Endothelial cell of hepatic sinusoid (primary cell): ENCODE measurements around the gene AMBP.

Experiments used
- in situ Hi-C: cut with HindIII; loops from 2 replicates; pipeline ENCODE4 v1.10.0; 2017; ENCODE audit warnings: low sequenced_read_pairs

AMBP gene

DNA sequence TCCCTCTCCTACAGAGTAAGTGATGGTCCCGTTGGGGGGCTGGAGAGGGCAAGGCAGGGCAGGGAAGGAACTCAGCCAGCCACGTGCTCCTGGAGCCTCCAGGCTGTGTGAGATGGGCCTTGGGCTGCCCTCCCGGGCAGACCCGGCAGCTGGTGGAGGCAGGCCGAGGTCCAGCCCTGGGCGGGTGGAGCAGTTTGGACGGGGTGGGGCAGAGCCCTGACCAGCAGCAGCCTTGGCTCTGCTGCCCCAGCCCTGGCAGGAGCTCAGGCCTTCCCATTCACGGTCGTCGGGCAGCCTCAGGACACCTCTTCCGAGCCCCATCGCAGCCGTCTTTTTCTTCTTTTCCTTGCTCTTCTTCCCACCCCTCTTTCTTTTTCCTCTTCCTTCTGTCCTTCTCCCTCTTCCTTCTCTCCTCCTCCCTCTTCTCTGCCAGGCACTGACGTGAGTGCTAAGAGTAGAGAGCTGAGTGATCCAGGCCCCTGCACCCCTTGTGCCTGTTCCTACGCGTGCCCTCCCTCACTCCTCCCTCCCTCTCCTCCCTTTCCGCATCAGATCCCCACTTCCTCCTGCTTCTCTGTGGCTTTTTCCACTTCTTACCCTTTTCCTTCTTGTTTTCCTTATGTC lies 42.8 kb downstream of the AMBP start:
- in situ Hi-C loops = no loop called here

DNA sequence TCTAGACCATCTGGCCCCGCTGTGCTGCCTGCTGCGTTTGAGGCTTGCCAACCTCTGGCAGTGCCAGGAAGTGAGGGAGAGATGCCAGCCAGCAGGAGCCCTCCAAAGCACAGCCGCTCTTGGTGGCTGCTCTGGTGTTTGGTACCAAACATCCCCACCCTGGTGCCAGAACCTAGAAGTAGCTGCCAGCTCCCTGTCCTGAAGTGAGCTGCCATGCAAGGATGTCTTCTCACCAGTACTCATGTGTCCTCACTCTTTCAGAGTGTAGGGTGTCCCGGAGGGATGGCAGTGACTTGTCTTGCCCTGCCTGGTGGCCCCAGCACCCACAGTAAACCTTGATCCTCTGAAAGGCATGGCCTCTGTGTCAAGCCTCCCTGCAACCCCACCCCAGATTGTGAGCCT lies 43.4 kb downstream of the AMBP start:
- in situ Hi-C loops = no loop called here

DNA sequence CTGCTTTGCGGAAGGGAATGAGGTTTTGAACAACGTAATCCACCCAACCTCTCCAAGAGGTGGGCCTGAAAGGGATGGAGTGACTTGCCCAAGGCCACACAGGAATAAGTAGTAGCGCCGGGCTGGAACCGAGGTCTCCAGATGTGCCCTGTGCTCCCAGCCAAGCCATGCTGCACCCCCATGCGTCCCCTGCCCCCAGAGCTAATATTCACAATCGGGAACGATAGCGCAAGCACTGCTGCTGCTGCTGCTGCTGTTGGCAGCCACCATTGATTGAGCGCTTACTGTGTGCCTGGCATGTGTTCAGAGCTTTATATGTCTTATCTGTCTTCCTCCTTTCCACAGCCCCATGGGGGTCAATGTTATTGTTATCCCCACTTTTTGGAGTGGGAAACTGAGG lies 43.9 kb downstream of the AMBP start:
- in situ Hi-C loops = no loop called here

DNA sequence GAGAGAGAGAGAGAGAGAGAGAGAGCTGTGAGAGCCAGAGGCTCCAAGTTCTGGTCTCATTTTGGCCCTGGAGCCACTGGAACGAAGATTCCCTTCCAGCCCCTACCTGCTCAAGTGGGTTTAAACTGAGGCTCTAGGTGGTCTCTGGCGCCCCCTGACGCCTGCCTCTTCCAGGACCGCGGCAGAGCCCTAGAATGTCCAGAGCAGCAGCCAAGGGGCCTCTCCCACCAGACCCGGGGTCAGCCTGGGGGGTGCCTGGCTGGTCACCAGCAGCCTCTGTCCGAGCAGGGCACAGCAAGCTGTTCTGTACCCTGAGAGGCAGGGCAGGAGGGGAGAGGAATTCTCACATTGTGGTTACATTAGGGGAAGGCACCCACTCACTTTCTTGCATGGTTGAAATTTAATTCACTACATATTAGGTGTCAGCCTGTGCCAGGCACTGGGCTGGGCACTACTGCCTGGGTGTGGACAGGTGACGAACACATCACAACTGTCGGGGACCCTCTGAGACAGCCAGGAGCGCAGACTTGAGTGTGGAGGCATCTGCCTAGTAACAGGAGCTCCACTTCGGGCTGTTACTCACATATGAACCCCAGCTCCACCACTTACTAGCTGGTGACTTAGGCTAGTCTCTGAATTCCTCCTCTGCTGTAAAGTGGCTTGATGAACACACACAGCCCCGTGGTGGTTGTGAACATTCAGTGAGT lies 44.5 kb downstream of the AMBP start:
- in situ Hi-C loops = no loop called here

DNA sequence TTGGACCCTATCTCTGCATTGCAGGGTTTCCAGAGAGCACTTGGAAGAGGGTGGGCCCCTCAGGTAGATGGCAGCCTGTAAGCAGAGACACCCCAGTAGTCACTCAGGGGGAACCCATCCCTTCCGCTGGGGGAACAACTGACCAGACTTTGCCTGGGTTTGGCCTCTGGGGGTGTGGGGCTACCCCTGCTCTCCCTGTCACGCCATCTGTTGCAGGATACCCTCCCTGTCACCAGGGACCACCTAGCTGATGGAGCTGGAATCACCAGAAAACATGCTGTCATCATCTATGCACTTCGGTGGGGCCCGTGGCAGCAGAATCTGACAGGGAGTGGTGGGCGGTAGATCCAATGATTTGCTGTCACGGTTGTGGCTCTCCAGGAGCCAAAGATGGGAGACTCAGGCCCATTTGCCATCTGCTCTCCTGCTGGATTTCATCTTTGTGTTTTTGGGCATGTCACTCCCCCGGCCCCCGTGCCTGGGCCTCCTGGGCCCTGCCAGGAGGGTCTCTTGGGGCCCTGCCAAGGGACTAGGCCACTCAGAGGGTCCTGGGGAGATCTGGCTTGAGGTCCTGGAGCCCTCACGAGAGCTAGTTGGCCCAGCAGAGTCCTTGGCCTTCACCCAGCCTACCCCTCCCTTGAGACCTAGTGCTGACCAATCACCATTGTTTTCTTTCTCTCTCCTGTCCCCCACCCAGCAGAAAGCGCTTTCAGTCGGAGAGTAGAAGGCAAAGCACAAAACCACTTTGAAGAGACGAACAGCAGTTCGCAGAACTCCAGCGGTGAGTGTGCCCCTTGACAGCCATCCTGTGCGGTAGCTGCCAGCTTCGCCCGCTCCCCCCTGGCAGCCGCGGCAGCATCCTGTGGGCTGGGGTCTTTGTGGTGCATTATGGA lies 45.9 kb downstream of the AMBP start:
- in situ Hi-C loops = no loop called here

DNA sequence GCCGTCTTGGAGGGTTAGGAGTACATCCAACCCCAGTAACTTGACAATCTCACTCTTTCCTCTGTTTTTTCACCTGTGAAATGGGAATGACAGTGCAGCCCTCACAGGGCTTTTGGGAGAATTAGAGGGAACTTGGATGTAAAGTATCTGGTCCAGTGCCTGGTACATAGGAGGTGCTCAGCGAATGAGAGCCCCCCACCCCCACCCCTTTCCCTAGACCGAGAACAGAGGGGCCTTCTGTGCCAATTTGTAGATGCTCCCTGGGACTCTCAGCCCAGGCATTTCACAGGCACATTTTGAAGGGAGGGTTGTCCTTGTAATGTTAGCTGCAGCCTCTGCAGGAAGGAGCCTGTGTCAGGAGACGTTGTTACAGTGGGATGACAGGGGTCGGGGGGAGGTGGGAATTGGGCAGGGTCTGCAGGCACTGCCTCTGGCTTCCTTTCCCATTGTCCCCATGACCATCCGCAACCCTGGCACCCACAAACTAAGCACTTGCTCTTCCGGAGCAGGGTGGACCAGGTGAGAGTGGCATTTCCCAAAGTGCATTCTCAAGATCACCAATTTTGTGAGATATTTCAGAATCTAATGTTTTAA lies 47.0 kb downstream of the AMBP start:
- in situ Hi-C loops = no loop called here

DNA sequence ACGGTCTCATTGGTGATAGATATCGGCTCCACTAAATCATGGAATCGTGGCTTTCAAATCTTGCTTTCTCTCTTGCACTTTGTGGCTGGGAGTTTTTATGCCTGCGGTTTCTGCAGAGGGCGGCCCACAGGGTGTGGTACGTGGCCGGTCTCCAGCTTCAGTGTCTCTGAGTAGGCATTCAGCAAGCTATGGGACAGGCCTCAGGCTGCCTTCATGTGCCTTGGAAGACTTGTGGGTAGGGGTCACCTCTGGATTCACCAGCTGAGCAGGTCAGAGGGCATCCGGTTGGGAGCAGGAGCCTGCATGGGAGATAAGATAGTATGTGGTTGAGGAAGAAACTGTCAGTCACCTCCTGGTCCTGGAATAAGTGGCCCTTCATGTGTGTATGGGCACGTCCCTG lies 47.7 kb downstream of the AMBP start:
- in situ Hi-C loops = no loop called here

DNA sequence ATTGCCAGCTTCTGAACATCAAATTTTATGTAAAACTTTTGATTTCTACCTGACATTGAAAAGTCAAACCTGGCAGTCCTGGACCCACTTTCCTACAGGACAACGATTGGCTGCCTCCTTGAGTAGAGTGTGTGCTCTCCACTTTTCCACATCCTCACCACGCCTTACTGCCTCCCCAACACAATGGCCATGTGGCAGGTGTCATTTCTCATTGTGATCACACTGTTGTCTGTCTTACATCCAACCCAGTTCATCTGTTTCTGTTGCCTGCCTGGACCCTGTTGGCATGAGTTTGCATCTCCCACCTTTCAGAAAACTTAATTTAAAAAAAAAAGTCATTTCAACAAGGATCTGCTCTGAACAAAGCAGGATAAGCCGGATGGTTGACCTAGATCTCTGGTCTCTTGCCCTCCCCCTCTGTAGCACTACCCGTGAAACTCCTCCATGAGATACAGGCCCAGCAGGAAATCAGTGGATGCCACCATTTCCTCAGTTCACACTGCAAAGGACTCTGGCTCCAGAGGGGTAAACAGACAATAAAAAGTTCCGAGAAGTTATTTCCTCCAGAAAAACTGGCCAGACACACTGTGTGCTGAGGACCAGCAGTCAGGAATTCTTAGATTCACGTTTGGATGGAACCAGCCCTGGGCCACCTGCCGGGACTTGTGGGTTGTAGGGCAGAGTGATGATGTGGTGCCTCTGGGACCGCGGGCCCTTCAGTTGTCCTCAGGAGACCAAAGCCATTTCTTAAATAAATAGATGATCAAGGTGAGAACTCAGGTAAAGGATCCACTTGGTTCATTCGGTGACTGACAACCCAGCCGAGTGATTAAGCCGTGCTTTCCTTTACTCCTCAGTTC lies 48.6 kb downstream of the AMBP start:
- in situ Hi-C loops = no loop called here

DNA sequence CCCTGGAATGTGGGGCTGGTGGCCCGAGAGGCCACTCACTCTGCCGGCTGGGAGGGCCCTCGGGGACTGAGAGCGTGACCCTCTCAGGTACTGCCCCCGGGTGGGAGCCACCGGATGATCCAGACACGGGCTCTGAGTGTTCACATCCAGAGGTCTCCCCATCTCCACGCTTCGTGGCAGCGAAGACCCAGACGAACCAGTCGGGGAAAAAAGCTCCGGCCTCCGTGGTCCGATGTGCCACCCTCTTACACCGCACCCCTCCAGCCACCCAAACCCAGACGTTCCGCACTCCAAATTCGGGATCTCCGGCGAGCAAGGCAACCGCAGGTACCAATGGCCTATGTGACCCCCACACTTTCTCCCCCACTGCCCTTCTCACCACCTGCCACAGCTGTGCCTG lies 49.5 kb downstream of the AMBP start:
- in situ Hi-C loops = no loop called here

DNA sequence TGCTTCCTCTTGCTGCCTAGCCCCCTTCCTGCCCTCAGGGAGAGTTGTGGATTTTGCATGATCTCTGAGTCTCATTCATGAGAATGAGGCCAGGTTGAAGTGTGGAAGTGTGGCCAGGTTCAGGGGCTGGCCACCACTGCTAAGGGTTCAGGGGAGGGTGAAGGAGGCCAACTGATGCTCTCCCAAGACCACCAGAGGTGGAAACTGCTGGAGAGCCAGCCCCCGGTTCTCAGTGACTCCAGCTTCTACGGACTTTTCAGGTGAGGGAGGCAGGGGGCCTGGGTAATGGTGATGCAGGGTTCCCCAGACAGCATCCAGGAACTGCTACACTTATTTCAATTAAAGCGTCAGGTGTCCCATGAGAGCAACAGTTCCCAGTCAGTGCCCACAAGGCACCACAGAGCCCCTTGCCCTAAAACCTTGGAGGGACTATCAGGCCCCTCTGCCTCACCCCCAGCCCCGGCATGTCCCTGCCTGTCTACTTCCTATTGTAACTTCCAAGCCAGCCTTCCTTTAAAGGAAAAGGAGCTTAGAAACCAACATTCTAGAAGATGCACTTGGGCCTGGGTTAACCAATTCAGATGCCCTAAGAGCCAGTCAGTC lies 50.1 kb downstream of the AMBP start:
- in situ Hi-C loops = no loop called here

DNA sequence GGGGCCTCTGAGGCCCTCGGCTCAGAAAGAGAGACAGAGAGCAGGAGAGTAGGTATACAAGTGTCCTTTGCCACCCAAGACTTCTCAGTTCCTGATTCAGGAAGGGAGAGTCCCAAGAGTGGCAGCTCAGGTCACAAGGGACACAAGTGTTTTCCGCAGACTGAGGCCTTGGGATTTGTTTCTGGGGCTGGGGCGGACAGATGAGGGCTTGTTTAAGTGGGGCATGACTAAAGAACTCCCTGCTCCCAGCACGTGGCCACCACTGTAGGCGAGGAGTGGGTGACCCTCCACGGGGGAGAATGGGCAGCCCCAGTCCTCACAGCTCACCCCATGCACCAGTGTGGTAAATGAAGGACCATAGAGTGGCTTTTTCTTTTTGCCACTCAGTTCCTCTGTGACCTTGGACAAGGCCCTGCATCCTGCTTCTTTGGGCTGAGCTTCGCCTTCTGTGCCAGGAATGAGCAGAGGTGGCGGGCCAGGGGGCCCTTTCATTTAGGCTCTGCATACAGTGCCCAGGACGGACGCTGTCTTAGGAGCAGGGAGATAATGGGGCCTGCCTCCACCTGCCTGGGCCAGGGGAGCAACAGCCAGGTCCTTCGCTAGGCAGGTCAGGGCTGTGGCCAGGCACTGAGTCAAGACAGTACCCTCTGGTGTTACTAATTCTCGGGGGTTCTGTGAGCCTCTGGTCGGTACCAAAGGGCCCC lies 50.8 kb downstream of the AMBP start:
- in situ Hi-C loops = no loop called here

DNA sequence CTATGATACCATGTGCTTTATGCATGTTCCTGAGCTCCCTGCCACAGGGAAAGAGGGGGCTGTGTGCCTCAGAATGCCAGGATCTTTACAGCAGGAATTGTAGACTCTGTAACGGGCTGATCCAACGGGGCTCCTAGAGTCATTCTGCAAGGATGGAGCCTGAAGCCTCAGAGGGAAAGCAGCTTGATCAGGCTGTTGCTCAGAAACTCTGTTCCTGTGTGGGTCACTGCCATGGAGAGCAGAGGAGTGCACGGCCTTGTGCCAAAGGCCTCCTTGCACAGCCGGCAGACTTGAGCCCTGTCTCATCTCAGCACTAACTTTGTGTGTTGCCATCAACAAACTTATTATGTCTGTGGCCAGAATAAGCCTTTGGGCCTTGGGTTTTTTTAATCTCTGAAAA lies 51.8 kb downstream of the AMBP start:
- in situ Hi-C loops = no loop called here

DNA sequence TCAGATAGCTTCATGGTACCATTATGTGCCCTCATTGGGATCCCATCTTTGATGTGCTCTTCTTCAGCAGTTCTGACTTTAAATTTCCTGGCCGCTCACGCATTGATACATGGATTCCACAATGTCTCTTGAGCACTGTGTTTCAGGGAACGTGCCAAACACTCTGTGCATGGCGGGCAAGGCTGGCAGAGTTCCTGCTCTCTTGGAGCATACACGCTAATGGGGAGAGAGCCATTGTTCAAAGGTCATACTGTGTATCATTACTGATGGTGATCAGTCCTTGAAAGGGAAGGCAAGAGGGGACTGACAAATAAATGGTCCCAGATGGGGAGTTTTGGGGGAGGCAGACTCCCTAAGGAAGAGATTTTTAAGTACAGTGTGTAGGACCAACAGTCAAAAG lies 52.3 kb downstream of the AMBP start:
- in situ Hi-C loops = no loop called here

DNA sequence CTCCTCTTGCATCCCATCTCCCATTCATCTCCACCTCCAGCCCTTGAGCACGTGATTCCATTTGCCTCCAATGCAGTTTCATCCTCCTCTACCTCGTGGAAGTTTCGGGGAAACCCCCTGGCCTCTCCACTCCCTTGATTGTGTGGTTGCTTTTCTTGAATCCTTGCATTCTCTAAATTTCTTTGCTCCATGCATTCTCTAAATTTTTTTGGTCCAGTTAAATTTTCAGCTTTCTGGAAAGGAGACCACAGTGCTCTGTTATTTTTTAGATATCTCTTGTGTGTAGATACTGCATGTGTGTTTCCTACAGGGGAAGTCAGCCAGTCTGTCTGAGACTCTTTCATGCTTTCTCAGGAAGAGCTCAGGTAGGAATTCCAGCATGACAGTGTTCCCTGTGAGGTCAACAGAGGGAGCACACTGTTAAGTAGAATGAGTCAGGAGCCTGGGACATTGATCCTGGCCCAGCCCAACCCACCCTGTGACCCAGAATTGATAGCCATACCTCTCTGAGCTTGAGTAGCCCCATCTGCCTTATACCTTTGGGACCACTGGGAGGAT lies 52.8 kb downstream of the AMBP start:
- in situ Hi-C loops = no loop called here

DNA sequence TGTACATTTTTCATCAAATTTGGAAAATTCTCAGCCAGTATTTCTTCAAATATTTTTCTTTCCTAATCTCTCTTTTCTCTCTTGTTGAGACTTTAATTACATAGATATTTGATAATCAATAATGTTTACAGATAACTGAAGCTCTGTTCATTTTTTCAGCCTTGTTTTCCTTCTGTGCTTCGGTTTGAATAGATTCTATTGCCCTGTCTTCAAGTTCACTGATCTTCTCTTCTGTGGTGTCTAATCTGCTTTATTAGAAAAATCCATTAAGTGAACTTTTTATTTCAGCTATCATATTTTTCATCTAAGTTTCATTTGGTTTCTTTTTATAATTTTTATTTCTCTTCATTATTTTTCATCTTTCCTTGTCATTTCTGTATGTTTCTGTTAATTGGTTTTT lies 54.1 kb downstream of the AMBP start:
- in situ Hi-C loops = loop anchor here (5.0 to 25.0 kb wide), 3 partner anchors 62 to 212 kb away; no protein-coding TSS in a partner anchor

DNA sequence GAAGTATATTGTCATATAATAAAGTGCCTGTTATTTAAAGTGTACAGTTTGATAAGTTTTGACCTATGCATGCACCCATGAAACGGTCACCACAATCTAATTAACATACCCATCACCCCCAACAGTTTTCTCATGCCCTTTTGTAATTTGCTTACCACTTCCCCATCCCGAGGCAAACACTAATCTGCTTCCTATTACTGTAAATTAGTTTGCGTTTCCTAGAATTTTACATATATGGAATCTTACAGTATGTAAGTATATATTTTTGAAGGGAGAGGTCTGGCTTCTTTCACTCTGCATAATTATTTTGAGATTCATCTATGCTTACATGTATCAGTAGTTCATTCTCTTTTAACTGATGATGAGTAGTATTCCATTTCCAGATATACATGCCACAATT lies 56.5 kb downstream of the AMBP start:
- in situ Hi-C loops = loop anchor here (5.0 to 25.0 kb wide), 3 partner anchors 59 to 209 kb away; no protein-coding TSS in a partner anchor

DNA sequence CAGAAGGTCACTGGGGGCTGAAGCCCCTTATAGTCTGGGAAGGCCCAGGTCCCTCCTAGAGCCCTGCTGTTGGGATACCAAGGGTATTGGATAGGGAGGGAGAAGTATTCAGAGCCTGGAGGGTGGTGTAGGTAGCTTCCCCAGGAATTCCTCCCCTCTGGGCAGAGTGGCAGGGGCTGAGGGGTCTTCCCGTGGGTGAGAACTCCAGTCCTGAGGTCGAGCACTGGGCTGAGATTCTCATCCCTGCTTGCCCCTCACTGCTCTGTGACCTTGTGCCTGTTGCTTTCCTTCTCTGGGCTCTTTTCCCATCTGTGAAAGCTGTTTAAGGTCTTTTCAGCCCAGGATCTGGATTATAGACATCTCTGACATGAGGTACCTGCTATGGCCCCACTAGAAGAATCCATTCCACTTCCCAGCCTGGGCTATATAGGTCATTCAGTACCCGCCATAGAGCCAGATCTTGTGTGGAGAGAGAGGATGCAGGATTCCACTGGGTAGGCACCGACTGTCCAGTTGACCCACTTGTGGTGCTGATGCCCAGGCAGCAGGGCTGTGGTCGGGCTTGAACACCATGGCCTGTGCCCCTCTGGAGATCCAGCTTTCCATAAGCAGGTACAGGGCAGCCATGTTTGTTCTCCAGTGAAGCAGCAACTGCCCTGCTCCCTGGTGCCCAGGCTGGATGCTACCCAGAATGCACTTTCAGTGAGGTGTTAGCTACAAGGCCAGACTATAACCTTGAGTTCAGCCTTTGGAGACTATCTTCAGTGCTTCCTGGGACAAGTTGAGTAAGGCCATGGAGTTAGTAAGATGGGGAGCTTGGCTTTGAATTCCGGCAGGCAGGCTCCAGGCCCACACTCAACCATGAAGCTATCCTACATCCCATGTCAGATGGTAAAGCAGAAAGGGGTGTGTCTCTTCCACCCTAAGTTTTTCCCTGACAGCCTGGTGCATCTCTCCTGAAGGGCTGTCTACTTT lies 60.1 kb downstream of the AMBP start:
- in situ Hi-C loops = loop anchor here (25.0 kb wide), 1 partner anchor 206 kb away; no protein-coding TSS in a partner anchor
